ENCODE results near the gene VPS50.

DNA sequence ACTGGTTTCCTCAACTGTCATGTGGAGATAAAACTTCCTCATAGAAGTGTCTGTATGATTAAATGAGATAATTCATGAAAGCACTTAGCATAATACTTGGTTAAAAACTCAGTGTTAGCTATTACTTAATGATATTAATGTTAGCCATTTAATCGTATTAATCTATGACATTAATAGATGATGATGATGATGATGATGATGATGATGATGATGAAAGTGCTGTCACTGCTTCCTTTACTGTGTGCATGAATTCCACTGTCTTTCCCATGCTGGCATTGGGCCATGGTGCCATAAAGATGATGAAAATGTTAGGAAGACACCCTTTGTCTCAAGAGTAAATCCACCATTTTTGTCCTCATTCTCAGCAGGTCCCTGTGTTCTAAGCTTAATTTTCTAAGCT lies 75.8 kb downstream of the VPS50 start:
- TF ChIP-seq CTCF (IDR thresholded peaks at IDR 0.05; ENCODE audit: low read length) = no peak
- TF ChIP-seq EZH2 (optimal IDR thresholded peaks at IDR 0.05; ENCODE audit: low read depth, low read length) = no peak

All from MM.1S (cell line).